Epidermal melanocyte (primary cell): ENCODE data around the gene CNDP2.

ENCODE experiments used
- DNase-seq: peaks from one replicate; pipeline ENCODE4 v3.0.0; 2011; ENCODE audit warnings: low spot score; ENCODE audit not compliant: insufficient read length

CNDP2 gene

GRCh38 chr18:74569401-74569800 is 73.2 kb downstream of the CNDP2 start:
- DNase-seq = no peak

GRCh38 chr18:74570266-74570665 is 74.1 kb downstream of the CNDP2 start:
- DNase-seq = no peak

- DNase-seq = no peak
Observed at GRCh38 chr18:74571895-74572680, 75.9 kb downstream of the CNDP2 start.

GRCh38 chr18:74573053-74573452 is 76.9 kb downstream of the CNDP2 start:
- no peak for DNase-seq
